Measurements from ENCODE around the gene CBX8. TPM values are rescaled to one million over a fixed set of nuclear protein-coding genes. Genes with fewer than 3 reads are reported as not detected.

Gene CBX8
- total and polyA plus RNA-seq, 5 experiments from 2014 or later, result 0.13 to 2.4 (median 1.4) TPM

- ATAC-seq (no peak), DNase-seq (no peak)
- Mint-ChIP-seq H3K36me3 (peaks cover 0 to 2% (median 0%) of the 10 kb centered on the region in 3 donors), H3K9me3 (peaks cover 0 to 2% (median 0%) of the 10 kb centered on the region in 9 donors), H3K27me3 (peaks cover 12 to 55% (median 34%) of the 10 kb centered on the region in 5 donors), H3K4me1 (peaks cover 5 to 12% (median 11%) of the 10 kb centered on the region in 4 donors), H3K27ac (no peak overlapping the region), H3K4me3 (no peak overlapping the region)
- POLR2A ChIA-PET, result interaction anchor here (1.2 to 1.4 kb wide), 2 partner anchors 10 to 12 kb away, joined by 3 read pairs; no protein-coding TSS in a partner anchor
These were observed 21.3 kb upstream of the CBX8 start for GRCh38 chr17:79818026-79818758.

DNA sequence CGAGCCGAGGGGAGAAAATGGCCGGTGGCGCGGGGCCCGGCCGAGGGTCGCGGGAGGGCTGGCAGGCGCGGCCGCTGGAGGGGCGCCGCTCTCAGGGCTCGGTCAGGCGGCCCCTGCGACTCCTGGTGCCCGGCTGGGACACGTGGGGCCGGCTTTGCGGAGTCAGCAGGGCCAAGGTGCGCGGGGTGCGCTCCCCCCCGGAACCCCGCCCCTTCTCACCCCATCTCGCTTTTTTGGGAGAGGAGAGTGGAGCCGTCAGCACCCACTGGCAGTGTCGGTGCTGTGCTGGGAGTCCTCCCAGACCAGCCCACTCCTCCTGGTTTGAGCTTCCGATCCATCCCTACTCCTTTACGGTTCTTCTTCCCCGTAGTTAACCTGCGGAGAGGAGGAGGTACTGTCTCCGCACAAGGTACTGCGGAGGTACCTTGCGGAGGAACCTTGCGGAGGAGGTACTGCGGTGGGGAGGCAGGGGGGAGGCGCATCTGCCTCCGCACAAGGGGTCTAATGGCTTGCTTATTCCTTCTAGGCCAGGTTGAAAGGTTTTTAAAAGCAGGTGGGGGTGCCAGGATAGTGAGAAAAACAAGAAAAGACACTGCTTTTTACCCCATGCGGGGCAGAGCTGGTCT, 19.1 kb upstream of the CBX8 start:
- POLR2A ChIA-PET, result interaction anchor here (1.3 to 8.5 kb wide), 3 partner anchors 9 to 25 kb away, joined by 3 to 90 read pairs (median 7); partner anchors contain the start of gene CBX4
- peak overlapping the region in 1 of 10 donors; percentile 33 for H3K27ac Mint-ChIP-seq
- peaks cover 0 to 2% (median 0%) of the 10 kb centered on the region in 3 donors for H3K36me3 Mint-ChIP-seq
- H3K9me3 Mint-ChIP-seq, result peaks cover 0 to 2% (median 0%) of the 10 kb centered on the region in 9 donors
- H3K4me1 Mint-ChIP-seq, result peaks cover 9 to 25% (median 23%) of the 10 kb centered on the region in 4 donors
- DNase-seq (no peak), ATAC-seq (no peak)
- peaks cover 17 to 49% (median 37%) of the 10 kb centered on the region in 5 donors for H3K27me3 Mint-ChIP-seq
- H3K4me3 Mint-ChIP-seq, result peak overlapping the region in 7 of 10 donors; percentile 19 to 68 (median 47)

- H3K36me3 Mint-ChIP-seq, result peaks cover 0 to 2% (median 0%) of the 10 kb centered on the region in 3 donors
- peak in 1 of 2 donors; percentile 33 for ATAC-seq
- H3K4me1 Mint-ChIP-seq, result peaks cover 12 to 29% (median 28%) of the 10 kb centered on the region in 4 donors
- peak overlapping the region in 1 of 10 donors; percentile 70 for H3K4me3 Mint-ChIP-seq
- H3K9me3 Mint-ChIP-seq, result peaks cover 0 to 2% (median 0%) of the 10 kb centered on the region in 9 donors
- POLR2A ChIA-PET, result interaction anchor here (0.9 to 8.5 kb wide), 4 partner anchors 10 to 26 kb away, joined by 3 to 90 read pairs (median 5); partner anchors contain the start of gene CBX4
- peak in 2 of 10 donors; percentile 29 to 65 for DNase-seq
- H3K27me3 Mint-ChIP-seq, result peaks cover 20 to 57% (median 38%) of the 10 kb centered on the region in 5 donors
- no peak overlapping the region for H3K27ac Mint-ChIP-seq
These were observed 18.3 kb upstream of the CBX8 start for GRCh38 chr17:79814974-79815835.

- ATAC-seq, result no peak
These were observed 17.5 kb upstream of the CBX8 start for GRCh38 chr17:79814127-79814973.

DNA sequence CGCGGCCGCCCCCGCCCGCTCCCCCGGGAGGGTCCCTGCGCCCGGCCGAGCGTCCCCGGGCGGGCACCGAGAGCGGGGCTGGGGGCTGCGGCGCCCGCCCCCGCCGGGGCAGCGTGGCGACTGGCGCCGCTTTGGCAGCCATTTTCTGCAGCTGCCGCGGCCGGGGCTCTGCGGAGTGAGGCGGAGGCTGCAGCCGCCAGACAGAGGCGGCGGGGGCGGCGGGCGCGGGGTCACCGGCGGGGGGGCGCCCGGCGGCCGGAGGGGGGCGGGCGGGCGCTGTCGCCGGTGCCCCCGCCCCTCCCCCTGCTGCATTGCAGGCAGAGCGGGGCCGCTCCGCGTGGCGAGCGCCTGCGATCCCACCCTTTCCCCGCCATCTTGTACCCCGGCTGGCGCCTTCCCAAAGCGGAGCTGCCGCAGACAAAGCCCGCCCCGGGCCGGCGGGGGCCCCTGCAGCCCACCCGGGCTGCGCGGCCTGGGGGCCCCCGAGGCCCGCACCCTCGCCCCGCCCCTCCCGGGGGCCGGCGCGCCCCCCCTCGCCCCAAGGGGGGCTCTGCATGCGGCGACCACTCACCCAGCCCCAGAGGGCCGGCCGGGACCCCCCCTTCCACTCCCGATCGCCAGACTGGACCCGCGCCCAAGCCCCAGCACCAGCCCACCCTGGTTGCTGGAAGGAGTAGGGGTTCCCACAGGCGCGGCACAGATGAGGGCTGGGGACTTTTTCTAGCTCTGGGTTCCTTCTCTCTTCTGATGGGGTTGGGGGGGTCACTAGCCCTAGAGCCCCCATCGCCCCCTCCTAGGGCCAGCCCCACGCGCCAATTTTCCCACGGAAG, 16.6 kb upstream of the CBX8 start:
- H3K9me3 Mint-ChIP-seq, result peaks cover 0 to 2% (median 0%) of the 10 kb centered on the region in 9 donors
- peaks cover 14 to 38% (median 34%) of the 10 kb centered on the region in 4 donors for H3K4me1 Mint-ChIP-seq
- H3K27me3 Mint-ChIP-seq, result peaks cover 27 to 69% (median 42%) of the 10 kb centered on the region in 5 donors
- ATAC-seq, result no peak
- DNase-seq, result peak in 1 of 10 donors; percentile 19
- POLR2A ChIA-PET, result interaction anchor here (2.3 to 8.5 kb wide), 5 partner anchors 9 to 27 kb away, joined by 7 to 90 read pairs (median 39); partner anchors contain the start of genes CBX4 and CBX8
- peak overlapping the region in 4 of 10 donors; percentile 41 to 76 (median 56) for H3K4me3 Mint-ChIP-seq
- H3K27ac Mint-ChIP-seq, result peak overlapping the region in 1 of 10 donors; percentile 66
- peaks cover 0 to 2% (median 0%) of the 10 kb centered on the region in 3 donors for H3K36me3 Mint-ChIP-seq

More at GRCh38 chr17:79814127-79814973, 17.5 kb upstream of the CBX8 start:
- H3K36me3 Mint-ChIP-seq, result peaks cover 0 to 2% (median 0%) of the 10 kb centered on the region in 3 donors
- H3K27me3 Mint-ChIP-seq, result peaks cover 20 to 61% (median 38%) of the 10 kb centered on the region in 5 donors
- DNase-seq, result peak in 1 of 10 donors; percentile 65
- H3K9me3 Mint-ChIP-seq, result peaks cover 0 to 2% (median 0%) of the 10 kb centered on the region in 9 donors
- POLR2A ChIA-PET, result interaction anchor here (0.9 to 8.5 kb wide), 4 partner anchors 10 to 26 kb away, joined by 3 to 90 read pairs (median 10); partner anchors contain the start of gene CBX4
- peak overlapping the region in 4 of 10 donors; percentile 29 to 66 (median 44) for H3K27ac Mint-ChIP-seq
- H3K4me1 Mint-ChIP-seq, result peaks cover 12 to 34% (median 29%) of the 10 kb centered on the region in 4 donors
- H3K4me3 Mint-ChIP-seq, result peak overlapping the region; percentile 42 to 86 (median 70)

DNA sequence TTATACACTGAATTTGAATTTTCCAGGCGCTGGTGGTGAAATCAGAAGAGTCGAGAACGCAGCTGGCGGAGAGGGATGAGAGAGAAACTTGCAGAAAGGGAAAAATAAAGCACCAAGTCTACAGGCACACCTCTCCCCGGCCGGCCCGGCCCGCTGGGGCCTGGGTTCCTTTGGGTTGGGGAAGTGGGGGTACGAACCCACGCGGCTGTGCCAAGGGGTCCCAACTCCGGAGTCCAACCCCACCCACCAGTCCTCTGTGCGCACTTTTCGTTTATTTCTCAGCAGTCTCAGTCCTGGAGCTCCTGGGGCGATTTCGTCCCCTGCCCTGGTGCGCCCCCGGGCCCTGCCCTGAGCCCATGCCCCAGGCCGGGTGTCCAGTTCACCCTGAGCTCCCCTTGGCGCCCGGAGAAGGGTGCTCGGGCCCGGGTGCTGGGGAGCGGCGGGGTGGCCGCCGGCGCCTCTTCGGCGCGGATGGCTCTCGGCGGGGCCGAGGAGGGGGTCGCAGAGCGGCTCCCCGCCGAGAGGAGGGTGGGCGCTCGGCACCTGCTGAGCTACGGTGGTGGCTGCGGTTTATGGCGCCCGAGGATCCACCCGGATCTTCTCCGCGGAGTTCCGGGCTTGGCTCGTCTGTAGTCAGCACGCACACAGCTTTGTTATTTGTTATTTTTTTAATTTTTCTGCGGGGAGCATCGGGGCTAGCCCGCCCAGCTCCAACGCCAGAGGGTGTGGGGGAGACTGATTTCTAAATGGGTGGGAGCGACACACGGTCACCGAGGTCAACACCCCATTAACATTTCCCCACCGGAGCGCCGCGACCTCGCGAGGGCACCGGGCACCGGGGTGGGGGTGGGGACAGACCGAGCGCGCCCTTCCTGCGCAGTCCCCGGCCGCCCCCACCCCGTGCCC, 15.7 kb upstream of the CBX8 start:
- Mint-ChIP-seq H3K27me3 (peaks cover 30 to 78% (median 45%) of the 10 kb centered on the region in 5 donors), H3K4me3 (peak overlapping the region; percentile 52 to 79 (median 71)), H3K9me3 (peaks cover 0 to 2% (median 0%) of the 10 kb centered on the region in 9 donors), H3K27ac (peak overlapping the region in 4 of 10 donors; percentile 17 to 69 (median 54)), H3K4me1 (peaks cover 14 to 38% (median 34%) of the 10 kb centered on the region in 4 donors), H3K36me3 (peaks cover 0 to 2% (median 0%) of the 10 kb centered on the region in 3 donors)
- DNase-seq, result no peak
- POLR2A ChIA-PET, result interaction anchor here (0.6 to 8.5 kb wide), 8 partner anchors 8 to 28 kb away, joined by 3 to 90 read pairs (median 10); partner anchors contain the start of genes CBX4 and CBX8
- no peak for ATAC-seq

- Mint-ChIP-seq H3K4me1 (peaks cover 14 to 38% (median 34%) of the 10 kb centered on the region in 4 donors), H3K4me3 (peak overlapping the region; percentile 26 to 79 (median 60)), H3K36me3 (peaks cover 0 to 2% (median 0%) of the 10 kb centered on the region in 3 donors), H3K27me3 (peaks cover 35 to 78% (median 46%) of the 10 kb centered on the region in 5 donors), H3K9me3 (peaks cover 0 to 2% (median 0%) of the 10 kb centered on the region in 9 donors), H3K27ac (peak overlapping the region in 5 of 10 donors; percentile 17 to 69 (median 43))
- ATAC-seq (no peak), DNase-seq (peak in 2 of 10 donors; percentile 45 to 62)
- POLR2A ChIA-PET, result interaction anchor here (0.6 to 8.5 kb wide), 7 partner anchors 8 to 29 kb away, joined by 3 to 90 read pairs (median 12); partner anchors contain the start of genes CBX4 and CBX8
These were observed 15.0 kb upstream of the CBX8 start for GRCh38 chr17:79811868-79812352.

- H3K4me1 Mint-ChIP-seq, result peaks cover 16 to 38% (median 33%) of the 10 kb centered on the region in 4 donors
- peak overlapping the region in 2 of 10 donors; percentile 43 to 69 for H3K27ac Mint-ChIP-seq
These were observed 14.4 kb upstream of the CBX8 start for GRCh38 chr17:79811011-79811867.

More at GRCh38 chr17:79811011-79811867, 14.4 kb upstream of the CBX8 start:
- POLR2A ChIA-PET, result interaction anchor here (2.5 to 8.5 kb wide), 4 partner anchors 12 to 30 kb away, joined by 7 to 90 read pairs (median 61); partner anchors contain the start of genes CBX4 and CBX8
- ATAC-seq, result no peak
- H3K36me3 Mint-ChIP-seq, result peaks cover 0 to under 1% (median 0%) of the 10 kb centered on the region in 3 donors
- H3K9me3 Mint-ChIP-seq, result peaks cover 0 to 2% (median 0%) of the 10 kb centered on the region in 9 donors
- H3K4me3 Mint-ChIP-seq, result peak overlapping the region; percentile 26 to 70 (median 61)
- peaks cover 40 to 78% (median 49%) of the 10 kb centered on the region in 5 donors for H3K27me3 Mint-ChIP-seq
- DNase-seq, result peak in 2 of 10 donors; percentile 25 to 64

All from naive thymus-derived CD8-positive, alpha-beta T cell (primary cell).